Stimulated activated CD4-positive, alpha-beta T cell treated with anti-CD3 and anti-CD28 coated beads, Interleukin-4, amount 100 ng/mL, for 48 hours (primary cell): Measurements from ENCODE around the gene XRCC5.
"Not testable (repeated sequence)": the region's sequence is repeated elsewhere in the genome, so short reads cannot be mapped to it uniquely, and the experiment has no call there.

ENCODE experiments used
- DNase-seq, 2 donors: peaks; one replicate each; pipeline ENCODE4 v3.0.0-alpha.2; 2020; ENCODE audit warnings: low read depth in 2 of 2

Gene XRCC5

GRCh38 chr2:216117561-216118340, 8.6 kb downstream of the XRCC5 start:
- DNase-seq = no peak

- DNase-seq = no peak
Observed at GRCh38 chr2:216118474-216118873, 9.3 kb downstream of the XRCC5 start.

GRCh38 chr2:216119146-216119545, 10.0 kb downstream of the XRCC5 start:
- no peak for DNase-seq

GRCh38 chr2:216119986-216120385, 10.8 kb downstream of the XRCC5 start:
- DNase-seq = no peak

- DNase-seq = no peak
Observed at GRCh38 chr2:216121255-216121654, 12.1 kb downstream of the XRCC5 start.

- no peak for DNase-seq
Observed at GRCh38 chr2:216126943-216127342, 17.8 kb downstream of the XRCC5 start.

- DNase-seq = no peak
Observed at GRCh38 chr2:216130346-216130971, 21.3 kb downstream of the XRCC5 start.

GRCh38 chr2:216131175-216131926, 22.2 kb downstream of the XRCC5 start:
- DNase-seq = no peak

GRCh38 chr2:216132585-216132984, 23.4 kb downstream of the XRCC5 start:
- DNase-seq = no peak

- DNase-seq = no peak
Observed at GRCh38 chr2:216133397-216133796, 24.2 kb downstream of the XRCC5 start.

GRCh38 chr2:216134958-216135541, 25.9 kb downstream of the XRCC5 start:
- no peak for DNase-seq

GRCh38 chr2:216139884-216140283, 30.7 kb downstream of the XRCC5 start:
- DNase-seq = no peak

GRCh38 chr2:216141516-216141915, 32.4 kb downstream of the XRCC5 start:
- not testable (repeated sequence) for DNase-seq

- DNase-seq = peak in 1 of 2 donors; percentile 9
Observed at GRCh38 chr2:216142540-216142939, 33.4 kb downstream of the XRCC5 start.

- DNase-seq = no peak
Observed at GRCh38 chr2:216144372-216144771, 35.2 kb downstream of the XRCC5 start.

- no peak for DNase-seq
Observed at GRCh38 chr2:216144857-216145256, 35.7 kb downstream of the XRCC5 start.

GRCh38 chr2:216146573-216146972, 37.4 kb downstream of the XRCC5 start:
- DNase-seq = no peak

- no peak for DNase-seq
Observed at GRCh38 chr2:216147172-216148131, 38.3 kb downstream of the XRCC5 start.

- no peak for DNase-seq
Observed at GRCh38 chr2:216148983-216149382, 39.8 kb downstream of the XRCC5 start.

- DNase-seq = no peak
Observed at GRCh38 chr2:216149741-216150140, 40.6 kb downstream of the XRCC5 start.
